Stomach (tissue), 4 donors: ENCODE results near the gene ZMIZ1.

Source experiments
- POLR2A ChIP-seq, 4 donors: fragments of 450-650 bp; IDR thresholded peaks; one replicate each; pipeline ENCODE4 v1.6.1; 2016; ENCODE audit warnings: antibody characterized with exemption in 4 of 4, control low read depth in 2 of 4, mild to moderate bottlenecking in 1 of 4, moderate library complexity in 1 of 4
- POLR2AphosphoS5 ChIP-seq, 3 donors: sonication (generic); formaldehyde crosslinking; IDR thresholded peaks; one replicate each; pipeline ENCODE4 v1.6.1; 2016; ENCODE audit warnings: antibody characterized with exemption in 3 of 3
- TF ChIP-seq, protein P1 (sequence below), 7 experiments: fragments of 450-650 bp in 4 of 7; fragments of 200-600 bp in 3 of 7; sonication (generic) in 3 of 7; IDR thresholded peaks; one replicate each; pipeline ENCODE4 v1.5.1; 2016 to 2019; ENCODE audit warnings: antibody characterized with exemption in 7 of 7, control low read depth in 2 of 7, mild to moderate bottlenecking in 1 of 7

DNA sequence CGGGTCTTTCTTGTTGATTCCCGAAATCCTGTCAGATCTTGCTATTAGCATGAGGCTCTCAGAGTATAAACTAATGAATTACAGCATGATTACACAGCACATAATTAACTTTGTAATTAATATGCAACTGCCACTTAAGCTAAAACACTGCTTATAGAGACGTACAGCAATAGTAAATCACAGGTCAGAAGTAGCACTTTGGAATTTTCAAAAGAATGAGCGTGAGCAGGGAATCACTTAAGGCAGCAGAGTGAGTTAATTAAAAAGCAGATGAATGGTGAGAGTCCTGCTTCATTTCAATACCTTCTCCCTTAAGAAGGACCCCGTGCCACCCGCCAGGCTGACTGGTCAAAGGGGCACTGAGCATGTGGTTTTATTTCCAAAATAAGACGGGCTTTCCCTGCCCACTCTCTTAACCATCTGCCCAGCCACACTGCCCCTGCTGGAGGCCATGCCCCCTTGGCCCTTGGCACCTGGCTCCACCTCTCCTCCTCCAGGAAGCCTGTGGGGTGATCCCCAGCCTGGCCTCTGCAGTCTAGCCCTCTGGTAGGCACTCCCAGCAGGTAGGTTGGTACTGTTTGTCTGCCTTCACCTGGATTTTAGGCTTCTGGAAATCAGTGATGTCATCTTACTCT is 117.8 kb downstream of the ZMIZ1 start:
- TF ChIP-seq, protein P1, sequence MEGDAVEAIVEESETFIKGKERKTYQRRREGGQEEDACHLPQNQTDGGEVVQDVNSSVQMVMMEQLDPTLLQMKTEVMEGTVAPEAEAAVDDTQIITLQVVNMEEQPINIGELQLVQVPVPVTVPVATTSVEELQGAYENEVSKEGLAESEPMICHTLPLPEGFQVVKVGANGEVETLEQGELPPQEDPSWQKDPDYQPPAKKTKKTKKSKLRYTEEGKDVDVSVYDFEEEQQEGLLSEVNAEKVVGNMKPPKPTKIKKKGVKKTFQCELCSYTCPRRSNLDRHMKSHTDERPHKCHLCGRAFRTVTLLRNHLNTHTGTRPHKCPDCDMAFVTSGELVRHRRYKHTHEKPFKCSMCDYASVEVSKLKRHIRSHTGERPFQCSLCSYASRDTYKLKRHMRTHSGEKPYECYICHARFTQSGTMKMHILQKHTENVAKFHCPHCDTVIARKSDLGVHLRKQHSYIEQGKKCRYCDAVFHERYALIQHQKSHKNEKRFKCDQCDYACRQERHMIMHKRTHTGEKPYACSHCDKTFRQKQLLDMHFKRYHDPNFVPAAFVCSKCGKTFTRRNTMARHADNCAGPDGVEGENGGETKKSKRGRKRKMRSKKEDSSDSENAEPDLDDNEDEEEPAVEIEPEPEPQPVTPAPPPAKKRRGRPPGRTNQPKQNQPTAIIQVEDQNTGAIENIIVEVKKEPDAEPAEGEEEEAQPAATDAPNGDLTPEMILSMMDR (IDR thresholded peaks at IDR 0.05), result no peak
- TF ChIP-seq POLR2A (IDR thresholded peaks at IDR 0.05) (no peak), POLR2AphosphoS5 (IDR thresholded peaks at IDR 0.05) (no peak)
